Sigmoid colon (tissue), 7 donors: ENCODE measurements around the gene GUCY2C. TPM values are rescaled to one million over a fixed set of nuclear protein-coding genes. Genes with fewer than 3 reads are reported as not detected.

Source experiments
- DNase-seq: peaks from one replicate; pipeline ENCODE4 v3.0.0-alpha.2; 2019
- H3K27ac ChIP-seq, 4 donors: fragments of 200-600 bp; sonication (generic); one replicate each; pipeline ENCODE4 v1.5.1; 2016 to 2019; ENCODE audit warnings: mild to moderate bottlenecking in 1 of 4
- H3K27me3 ChIP-seq, 3 donors: fragments of 200-600 bp; sonication (generic); one replicate each; pipeline ENCODE4 v1.5.1; 2019; ENCODE audit warnings: mild to moderate bottlenecking in 1 of 3
- H3K36me3 ChIP-seq, 4 donors: fragments of 200-600 bp; sonication (generic); one replicate each; pipeline ENCODE4 v1.5.1; 2016 to 2019
- H3K4me1 ChIP-seq, 4 donors: fragments of 200-600 bp; sonication (generic); one replicate each; pipeline ENCODE4 v1.5.1; 2017 to 2019
- H3K4me3 ChIP-seq, 4 donors: fragments of 200-600 bp; sonication (generic); one replicate each; pipeline ENCODE4 v1.5.1; 2017 to 2019; ENCODE audit warnings: mild to moderate bottlenecking in 2 of 4, moderate library complexity in 1 of 4
- H3K9me3 ChIP-seq, 4 donors: fragments of 200-600 bp in 3 of 4; sonication (generic) in 3 of 4; one replicate each; pipeline versions ENCODE4 v1.5.1 to v1.6.1; 2013 to 2019
- EP300 ChIP-seq, 4 donors: sonication (generic); formaldehyde crosslinking; IDR thresholded peaks; one replicate each; pipeline ENCODE4 v1.6.1; 2017; ENCODE audit warnings: antibody characterized with exemption in 4 of 4
- POLR2A ChIP-seq, 2 donors: fragments of 450-650 bp; IDR thresholded peaks; one replicate each; pipeline ENCODE4 v1.6.1; 2016; ENCODE audit warnings: antibody characterized with exemption in 2 of 2, mild to moderate bottlenecking in 2 of 2, moderate library complexity in 2 of 2
- POLR2AphosphoS5 ChIP-seq, 4 donors: sonication (generic); formaldehyde crosslinking; IDR thresholded peaks; one replicate each; pipeline ENCODE4 v1.6.1; 2017; ENCODE audit warnings: antibody characterized with exemption in 4 of 4
- WGBS, 2 donors: extraction: QIAGEN DNeasy Blood & Tissue Kit; methylation state at CpG; one replicate each; pipeline ENCODE4 v1.1.7; 2013; 5-methylcytosine and 5-hydroxymethylcytosine counted together
- intact Hi-C: fragments of 100-400 bp; cut with DNase I; formaldehyde crosslinking; loops from one replicate; pipeline ENCODE4 v1.15.1; 2023
- polyA plus RNA-seq, 3 donors: library from polyadenylated mRNA; stranded (reverse); fragments of 200-250 nt; gene quantifications; one replicate each; pipeline ENCODE4 v1.2.3, GENCODE V29; 2013
- total RNA-seq, 4 donors: library from RNA; depleted of rRNA; stranded (reverse); fragments of >200 nt; gene quantifications; one replicate each; pipeline ENCODE4 v1.1.0, GENCODE V29; 2016
- TF ChIP-seq, protein P1 (sequence below), 4 experiments: fragments of 450-650 bp in 3 of 4; fragments of 200-600 bp in 1 of 4; IDR thresholded peaks; one replicate each; pipeline ENCODE4 v1.5.1; 2016 to 2019; ENCODE audit warnings: antibody characterized with exemption in 4 of 4, mild to moderate bottlenecking in 3 of 4, moderate library complexity in 2 of 4
- donor health status: healthy with polysubstance abuse.
- donor health status: Bipolar disorder and iron deficiency.
- donor health status: healthy.

GUCY2C gene
- total and polyA plus RNA-seq, 7 donors, result 0.55 to 26.9 (median 8.7) TPM; not detected in 3

DNA sequence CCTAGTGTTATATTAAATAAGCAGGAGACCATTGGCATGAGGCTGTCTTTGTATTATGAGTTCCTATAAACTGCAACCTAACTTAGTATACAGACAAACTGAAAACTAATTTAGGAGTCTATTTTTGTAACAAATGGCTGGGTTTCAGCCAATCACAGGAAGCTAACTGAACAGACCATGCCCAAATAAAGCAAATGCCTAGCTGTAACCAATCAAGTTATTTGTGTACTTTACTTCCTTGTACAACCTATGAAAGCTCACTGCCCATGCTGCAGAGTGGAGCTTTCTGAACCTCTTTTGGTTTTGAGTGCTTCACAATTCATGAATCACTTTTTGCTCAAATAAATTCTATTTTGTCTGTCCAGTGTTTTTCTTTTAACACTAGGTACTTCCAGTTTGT lies 41.6 kb downstream of the GUCY2C start:
- Histone ChIP-seq H3K4me3 (no peak overlapping the region), H3K27ac (no peak overlapping the region), H3K27me3 (no peaks in the 10 kb centered on the region), H3K36me3 (no peaks in the 10 kb centered on the region), H3K9me3 (no peaks in the 10 kb centered on the region), H3K4me1 (no peaks in the 10 kb centered on the region)
- intact Hi-C loops, result no loop called here
- TF ChIP-seq EP300 (IDR thresholded peaks at IDR 0.05) (no peak), POLR2AphosphoS5 (IDR thresholded peaks at IDR 0.05) (no peak), POLR2A (IDR thresholded peaks at IDR 0.05) (no peak)
- TF ChIP-seq, protein P1, sequence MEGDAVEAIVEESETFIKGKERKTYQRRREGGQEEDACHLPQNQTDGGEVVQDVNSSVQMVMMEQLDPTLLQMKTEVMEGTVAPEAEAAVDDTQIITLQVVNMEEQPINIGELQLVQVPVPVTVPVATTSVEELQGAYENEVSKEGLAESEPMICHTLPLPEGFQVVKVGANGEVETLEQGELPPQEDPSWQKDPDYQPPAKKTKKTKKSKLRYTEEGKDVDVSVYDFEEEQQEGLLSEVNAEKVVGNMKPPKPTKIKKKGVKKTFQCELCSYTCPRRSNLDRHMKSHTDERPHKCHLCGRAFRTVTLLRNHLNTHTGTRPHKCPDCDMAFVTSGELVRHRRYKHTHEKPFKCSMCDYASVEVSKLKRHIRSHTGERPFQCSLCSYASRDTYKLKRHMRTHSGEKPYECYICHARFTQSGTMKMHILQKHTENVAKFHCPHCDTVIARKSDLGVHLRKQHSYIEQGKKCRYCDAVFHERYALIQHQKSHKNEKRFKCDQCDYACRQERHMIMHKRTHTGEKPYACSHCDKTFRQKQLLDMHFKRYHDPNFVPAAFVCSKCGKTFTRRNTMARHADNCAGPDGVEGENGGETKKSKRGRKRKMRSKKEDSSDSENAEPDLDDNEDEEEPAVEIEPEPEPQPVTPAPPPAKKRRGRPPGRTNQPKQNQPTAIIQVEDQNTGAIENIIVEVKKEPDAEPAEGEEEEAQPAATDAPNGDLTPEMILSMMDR (IDR thresholded peaks at IDR 0.05), result no peak
- DNase-seq, result no peak

DNA sequence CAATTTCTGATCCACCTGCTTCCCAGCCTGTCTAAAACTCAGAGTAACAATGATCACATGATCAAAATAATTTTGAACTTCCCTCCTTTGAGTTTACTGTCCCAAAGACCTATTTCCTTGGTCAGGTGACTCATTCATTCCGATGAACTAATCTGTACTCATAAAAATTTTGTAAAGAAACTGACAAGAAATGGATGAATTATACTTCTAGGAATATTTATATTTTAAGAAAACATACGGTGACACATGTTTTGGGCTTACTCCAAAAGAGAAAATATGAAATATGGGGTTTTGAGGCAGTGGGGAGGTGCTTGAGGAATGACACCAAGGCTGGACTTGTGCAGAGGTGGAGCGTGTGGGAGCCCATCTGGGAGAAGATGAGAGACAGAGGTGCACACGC lies 42.0 kb downstream of the GUCY2C start:
- Histone ChIP-seq H3K36me3 (no peaks in the 10 kb centered on the region), H3K4me3 (no peak overlapping the region), H3K27ac (no peak overlapping the region), H3K9me3 (no peaks in the 10 kb centered on the region), H3K27me3 (no peaks in the 10 kb centered on the region), H3K4me1 (no peaks in the 10 kb centered on the region)
- intact Hi-C loops, result no loop called here
- TF ChIP-seq EP300 (IDR thresholded peaks at IDR 0.05) (no peak), POLR2AphosphoS5 (IDR thresholded peaks at IDR 0.05) (no peak), POLR2A (IDR thresholded peaks at IDR 0.05) (no peak)
- TF ChIP-seq, protein P1 (IDR thresholded peaks at IDR 0.05), result no peak
- 87 to 90% methylated on average over 4 of the region's 4 CpGs for WGBS, 2 donors
- DNase-seq, result no peak

DNA sequence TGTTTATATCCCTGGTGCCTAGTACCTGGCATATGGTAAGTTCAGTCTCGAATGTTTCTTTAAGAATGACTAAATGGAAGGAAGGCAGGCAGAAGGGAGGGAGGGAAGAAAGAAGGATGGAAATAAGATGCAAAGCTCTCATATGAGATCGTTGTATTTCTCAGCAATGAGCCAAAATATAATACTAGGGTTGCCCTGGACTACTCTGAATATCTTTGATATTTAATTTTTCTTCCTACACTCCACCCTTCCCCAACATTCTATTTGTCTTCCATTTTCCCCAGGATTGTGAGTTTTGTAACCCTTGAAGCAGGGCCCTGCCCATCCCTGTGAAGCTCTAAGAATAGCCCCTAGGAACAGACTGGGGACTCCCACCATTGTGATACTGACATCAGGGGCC lies 43.9 kb downstream of the GUCY2C start:
- H3K9me3 ChIP-seq, result no peaks in the 10 kb centered on the region
- no peak overlapping the region for H3K27ac ChIP-seq
- TF ChIP-seq EP300 (IDR thresholded peaks at IDR 0.05) (no peak), POLR2A (IDR thresholded peaks at IDR 0.05) (no peak), POLR2AphosphoS5 (IDR thresholded peaks at IDR 0.05) (no peak)
- TF ChIP-seq, protein P1 (IDR thresholded peaks at IDR 0.05), result no peak
- intact Hi-C loops, result no loop called here
- H3K4me3 ChIP-seq, result no peak overlapping the region
- no peaks in the 10 kb centered on the region for H3K4me1 ChIP-seq
- 95% methylated on average over 2 of the region's 2 CpGs for WGBS, 2 donors
- H3K27me3 ChIP-seq, result no peaks in the 10 kb centered on the region
- no peaks in the 10 kb centered on the region for H3K36me3 ChIP-seq
- DNase-seq, result no peak

GRCh38 chr12:14651371-14651770 lies 45.0 kb downstream of the GUCY2C start:
- no peak for TF ChIP-seq POLR2A (IDR thresholded peaks at IDR 0.05)
- no peak for TF ChIP-seq EP300 (IDR thresholded peaks at IDR 0.05)
- TF ChIP-seq, protein P1 (IDR thresholded peaks at IDR 0.05), result no peak
- TF ChIP-seq POLR2AphosphoS5 (IDR thresholded peaks at IDR 0.05), result no peak
- Histone ChIP-seq H3K9me3 (no peaks in the 10 kb centered on the region), H3K36me3 (no peaks in the 10 kb centered on the region), H3K27me3 (no peaks in the 10 kb centered on the region), H3K4me1 (no peaks in the 10 kb centered on the region), H3K27ac (no peak overlapping the region), H3K4me3 (no peak overlapping the region)
- intact Hi-C loops, result no loop called here
- WGBS, 2 donors, result 84 to 92% methylated on average over 4 of the region's 4 CpGs
- no peak for DNase-seq

DNA sequence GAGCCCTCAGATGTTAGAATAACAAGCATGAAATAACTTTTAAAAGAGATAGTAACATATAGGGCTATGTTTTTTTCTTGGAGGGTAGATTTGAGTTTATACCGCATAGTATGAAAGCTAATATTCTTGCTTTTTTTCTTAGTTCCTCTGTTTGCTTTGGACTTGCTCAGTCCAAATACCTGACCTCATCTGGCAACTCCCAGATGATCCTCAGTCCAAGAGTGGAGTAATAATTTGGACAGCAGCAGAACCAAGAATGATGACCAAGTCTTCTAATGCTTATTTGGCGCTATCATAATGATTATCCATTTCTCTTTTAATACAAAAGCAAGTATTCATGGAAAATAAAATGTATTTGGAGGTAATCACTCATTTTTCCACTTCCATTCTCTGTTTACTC lies 45.6 kb downstream of the GUCY2C start:
- intact Hi-C loops, result no loop called here
- Histone ChIP-seq H3K36me3 (no peaks in the 10 kb centered on the region), H3K4me3 (no peak overlapping the region), H3K9me3 (no peaks in the 10 kb centered on the region), H3K27me3 (no peaks in the 10 kb centered on the region), H3K27ac (no peak overlapping the region), H3K4me1 (no peaks in the 10 kb centered on the region)
- 90 to 98% methylated on average over 2 of the region's 2 CpGs for WGBS, 2 donors
- TF ChIP-seq EP300 (IDR thresholded peaks at IDR 0.05) (no peak), POLR2AphosphoS5 (IDR thresholded peaks at IDR 0.05) (no peak), POLR2A (IDR thresholded peaks at IDR 0.05) (no peak)
- TF ChIP-seq, protein P1 (IDR thresholded peaks at IDR 0.05), result no peak
- no peak for DNase-seq
